A673 (cell line): ENCODE measurements around the gene ADAMTS13.
A peak's percentile ranks its signal among the peaks of the same experiment; 100 is the strongest.

Source experiments
- EZH2 ChIP-seq: fragments of 200-600 bp; sonication (generic); IDR thresholded peaks from 2 replicates; pipeline ENCODE4 v1.6.1; 2017; ENCODE audit warnings: borderline replicate concordance, low read depth, mild to moderate bottlenecking, mixed read lengths, antibody characterized with exemption, low read length; ENCODE audit not compliant: poor library complexity, severe bottlenecking
- TF ChIP-seq, protein P1 (sequence below): fragments of 300-800, 200-600 bp; sonication (generic); conservative IDR thresholded peaks from 2 replicates; pipeline ENCODE4 v1.5.1; 2017; ENCODE audit warnings: low read depth, mild to moderate bottlenecking, antibody characterized with exemption, low read length, moderate library complexity, mixed read lengths

DNA sequence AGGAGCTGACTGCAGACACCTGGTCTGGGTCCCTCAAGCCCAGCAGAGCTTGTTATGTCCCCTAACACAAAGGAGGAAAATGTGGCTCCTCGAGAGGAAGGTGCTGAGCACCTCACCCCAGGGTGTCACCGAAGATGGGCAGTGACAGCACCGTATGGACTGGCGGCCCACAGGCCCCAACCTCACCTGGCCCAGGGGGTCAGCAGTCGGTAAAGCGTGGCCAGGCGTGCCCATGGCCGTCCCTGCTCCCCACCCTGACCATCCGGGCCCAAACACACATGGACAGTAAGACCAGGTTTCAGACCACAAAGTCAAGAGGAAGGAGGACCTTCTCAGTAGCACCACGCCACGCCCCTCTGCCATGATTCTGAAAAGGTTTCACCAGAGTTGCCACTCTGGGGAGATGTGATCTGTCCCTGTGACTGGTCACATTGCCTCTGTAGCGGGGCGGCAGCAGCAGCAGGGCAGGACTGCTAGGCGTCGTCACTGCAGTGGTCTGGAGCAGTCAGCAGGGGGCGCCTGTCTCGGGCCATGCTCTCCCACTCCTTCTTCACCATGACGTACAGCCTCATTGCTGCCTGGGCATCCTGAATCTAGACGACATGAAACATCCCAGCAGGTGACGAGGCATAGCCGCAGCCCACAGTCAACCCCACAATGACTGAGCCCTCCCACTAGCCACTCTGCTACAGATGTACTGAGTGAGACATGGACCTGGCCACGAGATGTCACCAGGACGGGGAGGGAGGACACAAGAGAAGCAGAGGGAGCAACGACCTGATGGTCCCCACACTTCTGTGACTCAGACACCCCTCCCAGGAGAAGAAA lies 15.5 kb upstream of the ADAMTS13 start:
- TF ChIP-seq, protein P1, sequence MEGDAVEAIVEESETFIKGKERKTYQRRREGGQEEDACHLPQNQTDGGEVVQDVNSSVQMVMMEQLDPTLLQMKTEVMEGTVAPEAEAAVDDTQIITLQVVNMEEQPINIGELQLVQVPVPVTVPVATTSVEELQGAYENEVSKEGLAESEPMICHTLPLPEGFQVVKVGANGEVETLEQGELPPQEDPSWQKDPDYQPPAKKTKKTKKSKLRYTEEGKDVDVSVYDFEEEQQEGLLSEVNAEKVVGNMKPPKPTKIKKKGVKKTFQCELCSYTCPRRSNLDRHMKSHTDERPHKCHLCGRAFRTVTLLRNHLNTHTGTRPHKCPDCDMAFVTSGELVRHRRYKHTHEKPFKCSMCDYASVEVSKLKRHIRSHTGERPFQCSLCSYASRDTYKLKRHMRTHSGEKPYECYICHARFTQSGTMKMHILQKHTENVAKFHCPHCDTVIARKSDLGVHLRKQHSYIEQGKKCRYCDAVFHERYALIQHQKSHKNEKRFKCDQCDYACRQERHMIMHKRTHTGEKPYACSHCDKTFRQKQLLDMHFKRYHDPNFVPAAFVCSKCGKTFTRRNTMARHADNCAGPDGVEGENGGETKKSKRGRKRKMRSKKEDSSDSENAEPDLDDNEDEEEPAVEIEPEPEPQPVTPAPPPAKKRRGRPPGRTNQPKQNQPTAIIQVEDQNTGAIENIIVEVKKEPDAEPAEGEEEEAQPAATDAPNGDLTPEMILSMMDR: peak; percentile 94
- TF ChIP-seq EZH2: no peak
